ENCODE data around the gene ITIH2.

DNA sequence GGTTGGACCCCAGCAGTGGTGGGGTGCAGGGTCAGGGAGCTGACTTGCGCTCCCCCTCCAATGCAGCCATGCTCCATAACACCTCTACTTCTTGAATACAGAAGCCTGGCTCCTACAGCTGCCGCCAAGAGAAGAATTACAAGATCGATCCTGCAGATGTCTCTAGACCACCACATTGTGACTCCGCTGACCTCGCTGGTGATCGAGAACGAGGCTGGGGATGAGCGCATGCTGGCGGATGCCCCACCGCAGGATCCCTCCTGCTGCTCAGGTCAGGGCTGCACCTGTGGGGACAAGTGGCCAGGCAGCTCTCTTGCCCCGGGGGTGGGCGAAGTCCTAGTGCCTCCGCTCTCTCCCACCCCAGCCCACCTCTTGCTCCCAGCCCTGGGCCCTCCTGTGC, 31.7 kb downstream of the ITIH2 start:
- TF ChIP-seq GABPA (IDR thresholded peaks at IDR 0.05 in 1 of 2, conservative IDR thresholded peaks at IDR 0.05 in 1 of 2), result no peak
- no peak for TF ChIP-seq CTCF (IDR thresholded peaks at IDR 0.05; ENCODE audit: low read depth, low read length, missing input control)
- no peak for TF ChIP-seq JUND (IDR thresholded peaks at IDR 0.05)
- no peak for TF ChIP-seq RAD21 (IDR thresholded peaks at IDR 0.05)

All from liver (tissue), 3 donors.